Stimulated activated effector memory CD8-positive, alpha-beta T cell treated with anti-CD3 and anti-CD28 coated beads, Interleukin-12 subunit alpha, Interleukin-12 subunit beta, amount 100 ng/mL, for 72 hours (primary cell): ENCODE measurements around the gene PACS2.
"Not testable (repeated sequence)": the region's sequence is repeated elsewhere in the genome, so short reads cannot be mapped to it uniquely, and the experiment has no call there.

Experiments used
- ATAC-seq: fragments of 150-1000 bp; cut with Tn5 transposase; 2 replicates; pipeline ENCODE4 v1.10.0; 2021
- DNase-seq, 2 donors: peaks; one replicate each; pipeline ENCODE4 v3.0.0; 2021 to 2022; ENCODE audit warnings: low spot score in 2 of 2
- H3K27ac Mint-ChIP-seq: one replicate; pipeline ENCODE4 v1.8.0; 2022; ENCODE audit warnings: mild to moderate bottlenecking, mixed read lengths
- H3K36me3 Mint-ChIP-seq: one replicate; pipeline ENCODE4 v1.8.0; 2022; ENCODE audit warnings: mild to moderate bottlenecking, mixed read lengths
- H3K4me1 Mint-ChIP-seq: one replicate; pipeline ENCODE4 v1.8.0; 2022; ENCODE audit warnings: mixed read lengths
- H3K4me3 Mint-ChIP-seq: one replicate; pipeline ENCODE4 v1.8.0; 2022; ENCODE audit warnings: mild to moderate bottlenecking, mixed read lengths
- H3K9me3 Mint-ChIP-seq: one replicate; pipeline ENCODE4 v1.8.0; 2022; ENCODE audit warnings: mixed read lengths

Gene PACS2

DNA sequence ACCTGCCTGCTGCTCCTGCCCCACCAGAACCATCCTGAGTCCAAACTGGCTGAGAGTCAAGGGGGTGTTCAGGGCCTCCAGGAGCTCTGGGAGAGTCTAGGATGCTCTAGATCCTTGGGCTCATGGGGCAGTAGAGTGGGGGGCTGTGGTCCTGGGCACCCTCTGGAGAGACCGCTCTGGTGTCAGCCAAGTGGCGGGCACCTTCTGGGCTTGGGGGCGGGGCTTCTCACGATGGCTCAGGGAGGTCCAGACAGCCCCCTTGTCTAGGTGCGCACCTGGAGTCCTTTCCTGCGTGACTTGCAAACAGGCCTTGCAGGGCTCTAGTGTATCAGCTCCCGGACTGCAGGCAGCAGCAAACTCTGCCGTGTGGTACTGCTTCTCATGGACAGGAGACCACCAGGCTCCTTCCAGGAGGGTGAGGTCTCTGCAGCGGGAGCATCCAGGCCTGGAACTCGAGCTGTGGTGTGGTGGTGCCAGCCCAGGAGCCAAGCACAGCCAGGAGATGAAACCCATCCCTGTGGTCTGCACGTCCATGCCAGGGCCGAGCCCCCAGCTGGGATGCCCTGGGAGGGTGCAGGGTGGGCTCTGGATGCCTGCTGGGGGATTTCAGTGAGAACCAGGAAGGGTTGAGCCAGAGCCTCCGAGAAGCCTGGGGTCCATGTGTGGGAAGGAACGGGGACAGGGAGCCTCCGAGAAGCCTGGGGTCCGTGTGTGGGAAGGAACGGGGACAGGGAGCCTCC is 15.0 kb downstream of the PACS2 start:
- no peaks in the 10 kb centered on the region for H3K9me3 Mint-ChIP-seq
- DNase-seq, result no peak
- H3K4me1 Mint-ChIP-seq, result peaks cover 43% of the 10 kb centered on the region
- H3K4me3 Mint-ChIP-seq, result no peak overlapping the region
- no peaks in the 10 kb centered on the region for H3K36me3 Mint-ChIP-seq
- peak overlapping the region; percentile 75 for H3K27ac Mint-ChIP-seq
- no peak for ATAC-seq

- no peaks in the 10 kb centered on the region for H3K36me3 Mint-ChIP-seq
- no peak overlapping the region for H3K4me3 Mint-ChIP-seq
- no peaks in the 10 kb centered on the region for H3K9me3 Mint-ChIP-seq
- H3K27ac Mint-ChIP-seq, result no peak overlapping the region
- peaks cover 43% of the 10 kb centered on the region for H3K4me1 Mint-ChIP-seq
- DNase-seq (no peak), ATAC-seq (peak; percentile 24)
These were observed 15.9 kb downstream of the PACS2 start for GRCh38 chr14:105330491-105330895.

DNA sequence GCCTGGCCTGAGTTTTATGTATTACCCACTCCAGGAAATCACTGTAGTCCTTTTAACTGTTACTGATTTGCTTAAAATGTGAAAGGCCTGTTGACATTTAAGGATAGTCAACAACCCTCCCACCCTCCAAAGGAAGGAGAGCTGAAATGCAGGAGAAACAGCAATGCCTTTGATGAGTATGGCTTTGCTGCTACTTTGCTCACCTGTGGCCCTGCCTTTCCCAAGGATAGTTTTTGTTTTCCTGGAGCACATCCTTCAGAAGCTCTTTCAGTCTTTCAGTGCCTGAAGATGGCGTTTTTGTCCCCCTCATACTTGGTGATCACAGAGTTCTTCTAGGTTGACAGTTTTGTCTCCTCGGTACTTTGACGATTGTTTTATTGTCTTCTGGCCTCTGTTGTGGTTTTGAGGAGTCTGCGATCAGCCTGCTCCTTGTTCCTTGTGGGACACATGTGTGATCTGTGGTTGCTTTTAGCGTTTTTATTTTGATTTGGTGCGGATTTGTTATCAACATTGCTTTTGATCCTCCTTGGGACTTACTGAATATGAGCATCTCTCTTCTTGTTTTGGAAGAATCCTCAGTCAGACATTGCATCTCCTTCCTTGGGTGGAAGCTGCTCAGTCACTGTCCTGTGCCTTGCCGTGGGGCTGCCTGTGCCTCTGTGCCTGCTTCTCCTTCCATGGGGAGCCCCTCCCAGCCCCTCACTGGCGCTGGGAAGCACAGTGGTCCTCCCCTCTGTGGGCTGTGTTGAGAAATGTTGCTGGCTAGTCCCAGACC is 17.2 kb downstream of the PACS2 start:
- peaks cover 43% of the 10 kb centered on the region for H3K4me1 Mint-ChIP-seq
- H3K9me3 Mint-ChIP-seq, result no peaks in the 10 kb centered on the region
- ATAC-seq (no peak), DNase-seq (no peak)
- H3K36me3 Mint-ChIP-seq, result no peaks in the 10 kb centered on the region
- no peak overlapping the region for H3K4me3 Mint-ChIP-seq
- peak overlapping the region; percentile 63 for H3K27ac Mint-ChIP-seq

DNA sequence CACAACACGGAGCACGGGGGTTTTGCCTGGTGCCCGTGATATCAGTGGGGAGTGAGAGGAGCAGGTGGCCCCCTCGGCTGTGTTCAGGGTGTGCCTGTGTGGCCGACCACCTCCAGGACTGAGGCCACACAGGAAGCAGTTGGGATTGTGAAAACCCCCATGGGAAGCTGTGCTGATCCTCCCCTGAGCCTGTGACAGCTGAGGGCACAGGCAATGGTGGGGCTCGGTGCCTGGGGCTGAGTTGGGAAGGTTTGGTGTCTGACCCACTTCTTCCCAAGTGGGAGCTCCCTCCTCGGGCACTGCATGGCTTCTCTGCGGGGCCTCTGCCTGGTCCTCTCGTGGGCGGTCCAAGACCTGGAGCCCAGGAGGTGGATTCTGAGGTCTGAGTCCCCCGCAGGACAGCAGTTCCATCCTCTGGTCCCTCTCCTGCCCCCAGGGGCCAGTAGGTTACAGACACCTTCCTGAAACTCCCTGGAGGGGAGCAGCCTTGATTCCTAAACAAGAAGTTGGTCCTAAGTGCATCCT is 17.9 kb downstream of the PACS2 start:
- DNase-seq (no peak), ATAC-seq (no peak)
- Mint-ChIP-seq H3K4me3 (no peak overlapping the region), H3K36me3 (no peaks in the 10 kb centered on the region), H3K27ac (peak overlapping the region; percentile 63), H3K4me1 (peaks cover 43% of the 10 kb centered on the region), H3K9me3 (no peaks in the 10 kb centered on the region)

DNA sequence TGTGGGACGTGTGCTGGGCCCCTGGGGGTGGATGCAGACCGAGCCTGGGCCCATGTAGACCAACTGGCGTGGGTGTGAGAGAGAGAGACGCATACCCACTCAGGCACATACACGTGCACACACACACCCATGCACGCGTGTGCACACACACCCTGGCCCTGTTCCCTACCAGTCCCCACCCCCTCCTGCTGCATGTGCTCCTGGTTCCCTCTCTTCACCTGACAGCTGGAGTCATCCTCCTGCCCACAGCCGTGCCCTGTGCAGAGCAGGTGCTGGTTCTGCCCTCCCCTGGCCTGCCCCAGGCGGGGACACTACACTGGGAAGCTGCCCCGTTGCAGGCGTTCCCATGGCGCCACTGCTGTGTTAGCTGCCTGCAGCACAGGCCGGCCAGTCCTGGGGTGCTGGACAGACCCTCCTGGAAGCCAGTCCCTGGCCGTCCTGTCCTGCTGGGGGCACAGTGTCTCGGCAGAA is 18.5 kb downstream of the PACS2 start:
- Mint-ChIP-seq H3K4me1 (peaks cover 43% of the 10 kb centered on the region), H3K9me3 (no peaks in the 10 kb centered on the region), H3K36me3 (no peaks in the 10 kb centered on the region), H3K27ac (no peak overlapping the region), H3K4me3 (no peak overlapping the region)
- no peak for DNase-seq
- ATAC-seq, result no peak

DNA sequence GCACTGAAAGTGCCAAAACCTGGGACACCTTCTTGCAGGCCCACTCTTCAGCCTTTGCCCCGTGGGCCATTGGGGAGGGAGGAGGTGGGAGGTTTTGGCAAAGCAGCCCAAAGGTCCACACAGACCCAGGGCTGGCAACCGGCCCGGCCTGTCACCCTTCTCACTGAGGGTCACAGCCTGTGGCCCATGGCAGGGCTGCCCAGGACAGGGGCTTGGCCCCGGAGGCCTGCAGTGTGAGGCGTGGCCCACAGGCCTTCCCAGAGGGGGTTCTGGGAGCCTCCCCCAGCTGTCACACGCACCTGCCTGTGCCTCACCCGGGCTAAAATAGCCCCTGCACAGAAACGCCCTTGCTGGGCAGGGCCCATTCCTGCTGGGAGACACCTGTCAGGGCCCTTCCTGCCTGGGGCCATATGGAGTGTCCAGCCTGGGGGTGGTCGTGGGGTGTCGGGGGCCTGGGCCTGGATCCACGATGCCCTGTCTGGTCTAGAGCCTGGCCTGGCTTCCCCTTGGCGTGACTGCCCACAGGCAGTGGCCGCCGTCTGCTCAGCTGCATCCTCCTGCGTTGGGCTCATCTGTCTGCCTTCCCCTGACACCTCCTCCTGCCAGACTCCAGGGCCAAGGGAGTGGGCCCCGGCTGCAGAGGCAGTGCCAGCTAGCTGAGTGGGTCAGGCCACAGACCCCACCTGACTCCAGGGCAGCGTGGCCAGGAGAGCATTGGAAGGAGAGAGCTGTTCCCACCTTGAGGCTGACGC is 19.2 kb downstream of the PACS2 start:
- Mint-ChIP-seq H3K9me3 (no peaks in the 10 kb centered on the region), H3K4me1 (peaks cover 37% of the 10 kb centered on the region), H3K27ac (no peak overlapping the region), H3K4me3 (no peak overlapping the region), H3K36me3 (no peaks in the 10 kb centered on the region)
- ATAC-seq (no peak), DNase-seq (no peak)

DNA sequence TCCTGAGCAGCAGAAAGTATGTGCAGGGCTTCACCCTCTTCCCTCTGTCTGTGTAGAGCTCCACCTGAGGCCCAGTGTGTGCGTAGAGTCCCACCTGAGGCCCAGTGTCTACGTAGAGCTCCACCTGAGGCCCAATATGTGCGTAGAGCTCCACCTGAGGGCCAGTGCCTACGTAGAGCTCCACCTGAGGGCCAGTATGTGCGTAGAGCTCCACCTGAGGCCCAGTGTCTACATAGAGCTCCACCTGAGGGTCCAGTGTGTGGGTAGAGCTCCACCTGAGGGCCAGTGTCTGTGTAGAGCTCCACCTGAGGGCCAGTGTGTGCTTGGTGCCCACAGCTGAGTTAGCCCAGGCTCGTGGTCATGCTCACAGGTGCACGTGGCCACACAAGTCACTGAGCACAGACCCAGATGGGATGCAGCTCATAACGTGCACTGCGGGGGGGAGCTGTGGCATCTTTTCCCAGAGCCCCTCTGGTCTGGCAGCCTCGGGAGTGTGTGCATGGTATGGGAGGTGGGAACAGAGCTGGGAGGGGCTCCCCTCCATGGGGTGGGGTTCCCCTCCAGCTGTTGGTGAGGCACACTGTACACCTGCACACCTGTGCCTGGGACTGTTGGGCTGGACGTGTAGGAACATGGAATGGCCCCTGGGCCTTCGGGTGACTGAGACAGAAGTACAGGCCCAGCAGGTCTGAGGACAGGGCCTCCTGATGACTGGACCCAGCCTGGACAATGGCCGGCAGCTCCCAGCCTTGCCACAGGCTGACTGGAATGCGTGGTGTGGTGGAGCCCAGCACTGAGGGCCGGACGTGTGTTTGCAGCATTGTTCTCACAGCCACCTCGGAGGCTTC is 20.1 kb downstream of the PACS2 start:
- Mint-ChIP-seq H3K36me3 (no peaks in the 10 kb centered on the region), H3K27ac (peak overlapping the region; percentile 14), H3K4me1 (peaks cover 29% of the 10 kb centered on the region), H3K4me3 (no peak overlapping the region), H3K9me3 (no peaks in the 10 kb centered on the region)
- DNase-seq (no peak), ATAC-seq (no peak)

- ATAC-seq, H3K4me3 Mint-ChIP-seq: not testable (repeated sequence)
These were observed 20.6 kb downstream of the PACS2 start for GRCh38 chr14:105335231-105335542.

DNA sequence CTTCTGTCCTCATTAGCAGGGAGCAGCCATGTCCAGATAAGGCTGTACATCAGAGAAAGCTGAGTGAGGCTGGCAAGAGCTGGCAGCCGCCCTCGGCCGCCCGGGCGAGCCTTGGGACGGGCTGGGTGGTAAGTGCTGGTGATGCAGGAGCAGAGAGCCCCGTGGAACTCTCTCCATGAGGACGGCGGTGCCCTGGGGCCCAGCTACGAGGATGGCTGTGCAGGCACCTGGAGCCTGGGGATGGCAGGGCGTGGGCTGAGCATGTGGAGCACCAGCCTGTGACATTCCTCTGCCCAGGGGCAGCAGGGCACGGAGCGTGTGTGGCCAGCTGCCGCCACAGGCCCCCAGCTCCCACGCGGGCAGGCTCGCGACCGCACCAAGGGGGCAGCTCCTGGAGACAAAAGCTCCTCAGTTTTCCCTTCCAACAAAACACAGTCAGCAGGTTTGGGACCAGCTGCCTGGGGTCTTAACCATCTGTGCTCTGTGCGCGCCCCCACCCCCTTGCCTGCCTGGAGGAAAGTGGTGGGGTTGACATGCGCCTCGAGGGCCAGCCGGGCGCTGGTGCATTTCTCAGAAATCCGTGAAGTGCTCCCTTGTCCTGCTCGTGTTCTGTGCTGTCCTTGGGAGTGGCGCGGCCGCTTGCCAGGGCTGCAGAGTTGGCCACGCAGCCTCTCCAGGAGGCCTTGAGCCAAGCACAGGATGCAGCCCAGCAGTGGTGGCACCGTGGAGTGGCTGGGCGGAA is 21.4 kb downstream of the PACS2 start:
- Mint-ChIP-seq H3K4me3 (no peak overlapping the region), H3K4me1 (peaks cover 19% of the 10 kb centered on the region), H3K9me3 (no peaks in the 10 kb centered on the region), H3K27ac (no peak overlapping the region), H3K36me3 (no peaks in the 10 kb centered on the region)
- ATAC-seq, result no peak
- no peak for DNase-seq

More at GRCh38 chr14:105335231-105335542, 20.6 kb downstream of the PACS2 start:
- not testable (repeated sequence) for H3K27ac Mint-ChIP-seq, H3K36me3 Mint-ChIP-seq, H3K9me3 Mint-ChIP-seq, DNase-seq
- H3K4me1 Mint-ChIP-seq, result peaks cover 26% of the 10 kb centered on the region

DNA sequence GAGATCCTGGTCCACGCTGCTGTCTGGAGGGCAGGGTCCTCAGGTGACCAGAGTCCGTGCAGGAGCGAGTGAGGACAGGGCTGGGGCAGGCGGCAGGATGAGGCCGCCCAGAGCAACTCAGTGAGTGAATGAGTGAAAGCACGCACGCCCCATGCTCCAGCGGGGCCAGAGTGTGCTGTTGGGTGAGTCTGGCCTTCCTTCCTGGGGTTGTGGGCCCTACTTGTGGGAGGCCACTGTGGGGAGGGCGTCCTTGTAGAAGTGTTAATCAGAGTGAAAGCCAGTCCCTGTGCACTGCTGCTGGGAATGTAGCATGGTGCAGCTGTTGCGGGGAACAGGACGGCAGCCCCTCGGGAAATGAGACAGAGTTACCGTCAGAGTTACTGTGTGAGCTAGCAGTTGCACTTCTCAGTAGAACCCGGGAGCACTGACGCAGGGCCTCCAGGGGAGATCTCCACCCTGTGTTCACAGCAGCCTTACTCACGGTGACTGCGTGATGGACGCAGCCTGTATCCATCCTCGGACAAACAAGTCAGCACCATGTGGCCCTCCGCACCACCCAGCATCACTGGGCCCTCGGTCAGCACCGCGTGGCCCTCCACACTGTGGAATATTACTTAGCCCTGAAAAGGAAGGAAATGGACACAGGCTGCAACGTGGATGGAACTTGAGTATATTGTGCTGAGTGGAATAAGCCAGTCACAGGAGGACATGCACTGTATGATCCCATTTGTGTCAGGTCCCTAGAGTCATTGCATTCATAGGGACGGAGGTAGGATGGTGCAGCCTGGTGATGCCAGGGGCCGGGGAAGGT is 22.1 kb downstream of the PACS2 start:
- no peak for ATAC-seq
- no peaks in the 10 kb centered on the region for H3K36me3 Mint-ChIP-seq
- H3K4me1 Mint-ChIP-seq, result peaks cover 12% of the 10 kb centered on the region

DNA sequence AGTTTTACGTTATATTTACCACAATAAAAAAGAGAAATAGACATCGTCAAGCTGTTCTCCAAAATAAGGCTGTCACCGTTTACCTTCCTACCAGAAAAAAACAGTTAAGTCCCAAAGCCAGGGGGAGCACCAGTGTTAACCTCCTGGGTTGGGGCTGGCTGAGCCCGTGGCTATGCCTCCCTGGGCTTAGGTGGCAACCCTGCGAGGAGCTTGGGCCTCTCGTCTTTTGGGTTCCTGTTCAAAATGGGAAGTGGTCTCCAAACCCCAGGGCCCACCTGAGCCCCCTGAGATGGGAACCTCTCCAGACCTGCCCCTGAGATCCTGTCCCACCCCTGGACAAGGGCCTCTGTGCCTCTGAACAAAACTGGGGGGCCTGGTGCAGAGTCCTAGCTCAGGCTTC is 22.9 kb downstream of the PACS2 start:
- ATAC-seq, result no peak
- H3K27ac Mint-ChIP-seq, result no peak overlapping the region
- H3K36me3 Mint-ChIP-seq, result no peaks in the 10 kb centered on the region
- DNase-seq, result no peak
- no peak overlapping the region for H3K4me3 Mint-ChIP-seq
- peaks cover 7% of the 10 kb centered on the region for H3K4me1 Mint-ChIP-seq
- H3K9me3 Mint-ChIP-seq, result no peaks in the 10 kb centered on the region

More for the DNA sequence above, 22.1 kb downstream of the PACS2 start:
- no peak overlapping the region for H3K27ac Mint-ChIP-seq
- H3K9me3 Mint-ChIP-seq, result no peaks in the 10 kb centered on the region
- no peak overlapping the region for H3K4me3 Mint-ChIP-seq
- no peak for DNase-seq

GRCh38 chr14:105337966-105338741 is 23.6 kb downstream of the PACS2 start:
- ATAC-seq (no peak), DNase-seq (no peak)
- Mint-ChIP-seq H3K36me3 (no peaks in the 10 kb centered on the region), H3K4me1 (peaks cover under 1% of the 10 kb centered on the region), H3K27ac (peak overlapping the region; percentile 67), H3K4me3 (no peak overlapping the region), H3K9me3 (no peaks in the 10 kb centered on the region)
